Spleen (tissue), 13 donors: ENCODE measurements around the gene RRM1. TPM values are rescaled to one million over a fixed set of nuclear protein-coding genes. Genes with fewer than 3 reads are reported as not detected.
A peak's percentile ranks its signal among the peaks of the same experiment; 100 is the strongest.

Experiments
- DNase-seq: peaks from one replicate; pipeline ENCODE4 v3.0.0-alpha.2; 2020
- H3K27ac ChIP-seq, 8 donors: fragments of 200-600 bp; sonication (generic) in 7 of 8; 1 replicate in 4 of 8; 2 replicates in 4 of 8; pipeline versions ENCODE4 v1.5.0 to v1.8.0; 2016 to 2021; ENCODE audit warnings: inconsistent platforms in 4 of 8, mild to moderate bottlenecking in 4 of 8, moderate library complexity in 1 of 8
- H3K27me3 ChIP-seq, 7 donors: fragments of 200-600 bp; sonication (generic) in 6 of 7; replicated peaks in 1 of 7; 1 replicate in 4 of 7; 2 replicates in 3 of 7; pipeline versions ENCODE4 v1.5.0 to v1.8.0; 2016 to 2021; ENCODE audit warnings: inconsistent platforms in 3 of 7, mild to moderate bottlenecking in 1 of 7
- H3K36me3 ChIP-seq, 6 donors: fragments of 200-600 bp; sonication (generic) in 5 of 6; 1 replicate in 4 of 6; 2 replicates in 2 of 6; pipeline versions ENCODE4 v1.5.0 to v1.8.0; 2016 to 2021; ENCODE audit warnings: inconsistent platforms in 2 of 6
- H3K4me1 ChIP-seq, 6 donors: fragments of 200-600 bp; sonication (generic) in 5 of 6; 1 replicate in 3 of 6; 2 replicates in 3 of 6; pipeline versions ENCODE4 v1.5.0 to v1.8.0; 2016 to 2021; ENCODE audit warnings: inconsistent platforms in 3 of 6
- H3K4me3 ChIP-seq, 8 donors: fragments of 200-600 bp; sonication (generic) in 7 of 8; 1 replicate in 4 of 8; 2 replicates in 4 of 8; pipeline versions ENCODE4 v1.5.0 to v1.8.0; 2016 to 2021; ENCODE audit warnings: inconsistent platforms in 4 of 8, mild to moderate bottlenecking in 4 of 8, moderate library complexity in 2 of 8
- H3K9me3 ChIP-seq, 8 donors: fragments of 200-600 bp; sonication (generic) in 7 of 8; 1 replicate in 4 of 8; 2 replicates in 4 of 8; pipeline versions ENCODE4 v1.5.0 to v1.8.0; 2016 to 2021; ENCODE audit warnings: inconsistent platforms in 4 of 8
- POLR2A ChIP-seq, 3 donors: fragments of 450-650 bp; IDR thresholded peaks; one replicate each; pipeline ENCODE4 v1.5.1; 2017; ENCODE audit warnings: antibody characterized with exemption in 3 of 3, mild to moderate bottlenecking in 1 of 3
- POLR2AphosphoS5 ChIP-seq, 3 donors: sonication (generic); formaldehyde crosslinking; IDR thresholded peaks; one replicate each; pipeline ENCODE4 v1.5.1; 2017; ENCODE audit warnings: antibody characterized with exemption in 3 of 3
- WGBS, 5 donors: extraction: QIAGEN DNeasy Blood & Tissue Kit in 3 of 5; methylation state at CpG; one replicate each; pipeline versions ENCODE4 v1.1.5 to v1.1.7; 2013 to 2018; 5-methylcytosine and 5-hydroxymethylcytosine counted together
- intact Hi-C: fragments of 100-400 bp; cut with DNase I; formaldehyde crosslinking; loops from one replicate; pipeline ENCODE4 v1.15.0; 2023; ENCODE audit warnings: low total_unique reads
- long read RNA-seq, 2 donors: transcript quantifications; one replicate each; lab custom pipeline, GENCODE V29; 2026
- polyA plus RNA-seq, 3 donors: library from polyadenylated mRNA; stranded (reverse); fragments of 200-250 nt; gene quantifications; one replicate each; pipeline ENCODE4 v1.2.1, GENCODE V29; 2013
- total RNA-seq, 7 donors: library from RNA; depleted of rRNA in 3 of 7; stranded (reverse); fragments of >200 nt in 3 of 7; fragmentation: NEBNext Ultra II Directional in 4 of 7; extraction: Animal tissue kit (Norgen Biotek cat#: 25700) in 4 of 7; gene quantifications; one replicate each; pipeline versions ENCODE4 v1.1.0 to v1.2.1, GENCODE V29; 2016 to 2021
- TF ChIP-seq, protein P1 (sequence below), 11 experiments: fragments of 200-600 bp in 7 of 11; fragments of 450-650 bp in 4 of 11; sonication (generic) in 4 of 11; IDR thresholded peaks in 8 of 11; conservative IDR thresholded peaks in 3 of 11; 1 replicate in 7 of 11; 2 replicates in 4 of 11; pipeline versions ENCODE4 v1.4.0 to v1.8.0; 2016 to 2021; ENCODE audit warnings: antibody characterized with exemption in 11 of 11, inconsistent platforms in 4 of 11, mild to moderate bottlenecking in 1 of 11
- donor health status: healthy with polysubstance abuse.
- donor health status: DM: no; HTN: no; CAD: no; lungs with moderate emphysema.
- donor health status: DM: no; HTN: no; CAD: no.
- donor health status: Bipolar disorder and iron deficiency.
- donor health status: healthy.
- donor health status: DM: no; HTN: no; CAD: no.
- donor health status: DM: yes; HTN: yes; CAD: no.

The RRM1 gene
- total RNA-seq (10 to 100 TPM; 21.6 to 37.6 (median 28.0) TPM), polyA plus RNA-seq (10 to 100 TPM in 2 of 3 donors, 1 to 10 TPM in 1; 6.6 to 13.5 (median 12.8) TPM)
- long read RNA-seq, donor 1, transcript RRM1-201 (19 exons, 3,076 nt) = major isoform, 9 of 34 reads
- long read RNA-seq, donor 1, partial matches to known transcripts = 24 of 34 reads
- long read RNA-seq, donor 1, other reads (novel, unspliced or antisense) = 0 of 34 reads
- long read RNA-seq, donor 2, transcript RRM1-201 (19 exons, 3,076 nt) = major isoform, 14 of 24 reads
- long read RNA-seq, donor 2, partial matches to known transcripts = 8 of 24 reads
- long read RNA-seq, donor 2, other reads (novel, unspliced or antisense) = 0 of 24 reads

DNA sequence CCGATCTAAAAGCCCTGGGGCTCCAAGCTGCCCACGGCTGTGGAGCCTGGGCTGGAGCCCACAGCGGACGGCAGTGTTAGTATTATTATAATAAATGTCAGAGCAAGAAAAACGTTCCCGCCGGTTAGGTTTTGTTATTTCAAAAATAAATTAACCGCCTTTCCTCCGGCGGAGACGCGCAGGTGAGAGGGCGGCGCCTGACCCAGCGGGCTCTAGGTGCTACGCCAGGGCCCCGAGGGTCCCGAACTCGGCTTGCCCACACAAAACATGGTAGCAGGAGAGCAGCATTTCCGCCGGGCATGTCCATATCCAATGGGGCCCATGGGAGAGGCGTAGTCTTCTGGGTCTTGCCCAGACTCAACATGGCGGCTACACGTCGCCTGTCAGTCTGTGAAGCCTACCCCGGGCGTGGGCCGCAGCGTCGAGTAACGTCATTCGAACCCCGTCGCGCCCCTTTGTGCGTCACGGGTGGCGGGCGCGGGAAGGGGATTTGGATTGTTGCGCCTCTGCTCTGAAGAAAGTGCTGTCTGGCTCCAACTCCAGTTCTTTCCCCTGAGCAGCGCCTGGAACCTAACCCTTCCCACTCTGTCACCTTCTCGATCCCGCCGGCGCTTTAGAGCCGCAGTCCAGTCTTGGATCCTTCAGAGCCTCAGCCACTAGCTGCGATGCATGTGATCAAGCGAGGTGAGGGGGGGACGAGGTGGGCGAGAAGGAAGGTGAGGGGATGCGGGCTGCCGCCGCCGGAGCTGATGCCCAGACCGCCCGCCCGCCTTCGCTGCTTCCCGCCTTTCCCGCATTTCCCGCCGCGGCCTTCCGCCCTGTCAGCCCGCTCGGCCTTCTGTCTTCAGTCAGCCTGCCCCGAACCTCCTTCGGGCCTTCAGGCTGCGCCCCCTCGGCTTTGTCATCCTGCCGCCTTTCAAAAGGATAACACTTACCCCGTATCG is at the start of gene RRM1:
TSS of gene RRM1 (plus strand) at position 452 of the 944 bp plus-strand sequence. CDS start at position 666, 214 bp downstream.
- H3K4me1 ChIP-seq = peaks cover 13 to 81% (median 36%) of the 10 kb centered on the region in 6 donors
- H3K9me3 ChIP-seq = no peaks in the 10 kb centered on the region
- peaks cover 0 to 30% (median 9%) of the 10 kb centered on the region in 6 donors for H3K36me3 ChIP-seq
- DNase-seq = peak; percentile 96
- no peaks in the 10 kb centered on the region for H3K27me3 ChIP-seq
- H3K27ac ChIP-seq = peak within 1 kb of the TSS; percentile 84 to 95 (median 92)
- TF ChIP-seq POLR2AphosphoS5 (IDR thresholded peaks at IDR 0.05) (peak; percentile 93 to 97 (median 95)), POLR2A (IDR thresholded peaks at IDR 0.05) (peak in 1 of 3 donors; percentile 15)
- TF ChIP-seq, protein P1, sequence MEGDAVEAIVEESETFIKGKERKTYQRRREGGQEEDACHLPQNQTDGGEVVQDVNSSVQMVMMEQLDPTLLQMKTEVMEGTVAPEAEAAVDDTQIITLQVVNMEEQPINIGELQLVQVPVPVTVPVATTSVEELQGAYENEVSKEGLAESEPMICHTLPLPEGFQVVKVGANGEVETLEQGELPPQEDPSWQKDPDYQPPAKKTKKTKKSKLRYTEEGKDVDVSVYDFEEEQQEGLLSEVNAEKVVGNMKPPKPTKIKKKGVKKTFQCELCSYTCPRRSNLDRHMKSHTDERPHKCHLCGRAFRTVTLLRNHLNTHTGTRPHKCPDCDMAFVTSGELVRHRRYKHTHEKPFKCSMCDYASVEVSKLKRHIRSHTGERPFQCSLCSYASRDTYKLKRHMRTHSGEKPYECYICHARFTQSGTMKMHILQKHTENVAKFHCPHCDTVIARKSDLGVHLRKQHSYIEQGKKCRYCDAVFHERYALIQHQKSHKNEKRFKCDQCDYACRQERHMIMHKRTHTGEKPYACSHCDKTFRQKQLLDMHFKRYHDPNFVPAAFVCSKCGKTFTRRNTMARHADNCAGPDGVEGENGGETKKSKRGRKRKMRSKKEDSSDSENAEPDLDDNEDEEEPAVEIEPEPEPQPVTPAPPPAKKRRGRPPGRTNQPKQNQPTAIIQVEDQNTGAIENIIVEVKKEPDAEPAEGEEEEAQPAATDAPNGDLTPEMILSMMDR (IDR thresholded peaks at IDR 0.05 in 8 of 11, conservative IDR thresholded peaks at IDR 0.05 in 3 of 11) = no peak
- WGBS, 5 donors = 0 to 1% (median 1%) methylated on average over 52 to 74 of the region's 74 CpGs
- intact Hi-C loops = no loop called here
- H3K4me3 ChIP-seq = peak within 1 kb of the TSS; percentile 74 to 91 (median 82)

- TF ChIP-seq, protein P1 (IDR thresholded peaks at IDR 0.05 in 8 of 11, conservative IDR thresholded peaks at IDR 0.05 in 3 of 11) = no peak
- TF ChIP-seq POLR2A (IDR thresholded peaks at IDR 0.05) = no peak
- TF ChIP-seq POLR2AphosphoS5 (IDR thresholded peaks at IDR 0.05) = no peak
- no peaks in the 10 kb centered on the region for H3K27me3 ChIP-seq
- intact Hi-C loops = no loop called here
- no peaks in the 10 kb centered on the region for H3K9me3 ChIP-seq
- H3K36me3 ChIP-seq = peaks cover 0 to 12% (median 0%) of the 10 kb centered on the region in 6 donors
- no peak for DNase-seq
- H3K4me3 ChIP-seq = no peak overlapping the region
- peaks cover 0 to 40% (median 9%) of the 10 kb centered on the region in 6 donors for H3K4me1 ChIP-seq
- H3K27ac ChIP-seq = no peak overlapping the region
- WGBS, 5 donors = 48 to 61% (median 53%) methylated on average over 4 of the region's 4 CpGs
Observed at GRCh38 chr11:4044976-4045646, 49.5 kb upstream of the RRM1 start.

GRCh38 chr11:4048340-4048739 is 46.3 kb upstream of the RRM1 start:
- Histone ChIP-seq H3K36me3 (peaks cover 0 to 28% (median 0%) of the 10 kb centered on the region in 6 donors), H3K27ac (peak overlapping the region in 2 of 8 donors; percentile 50), H3K9me3 (no peaks in the 10 kb centered on the region), H3K4me1 (peaks cover 0 to 39% (median 5%) of the 10 kb centered on the region in 6 donors), H3K4me3 (no peak overlapping the region), H3K27me3 (no peaks in the 10 kb centered on the region)
- DNase-seq = no peak
- TF ChIP-seq POLR2A (IDR thresholded peaks at IDR 0.05) (no peak), POLR2AphosphoS5 (IDR thresholded peaks at IDR 0.05) (no peak)
- TF ChIP-seq, protein P1 (IDR thresholded peaks at IDR 0.05 in 8 of 11, conservative IDR thresholded peaks at IDR 0.05 in 3 of 11) = no peak
- intact Hi-C loops = no loop called here
